ENCODE results near the gene CEP164. TPM values are rescaled to one million over a fixed set of nuclear protein-coding genes. Genes with fewer than 3 reads are reported as not detected.

The CEP164 gene
- total RNA-seq, 1 donor from 2014 or later: 20.3 TPM

DNA sequence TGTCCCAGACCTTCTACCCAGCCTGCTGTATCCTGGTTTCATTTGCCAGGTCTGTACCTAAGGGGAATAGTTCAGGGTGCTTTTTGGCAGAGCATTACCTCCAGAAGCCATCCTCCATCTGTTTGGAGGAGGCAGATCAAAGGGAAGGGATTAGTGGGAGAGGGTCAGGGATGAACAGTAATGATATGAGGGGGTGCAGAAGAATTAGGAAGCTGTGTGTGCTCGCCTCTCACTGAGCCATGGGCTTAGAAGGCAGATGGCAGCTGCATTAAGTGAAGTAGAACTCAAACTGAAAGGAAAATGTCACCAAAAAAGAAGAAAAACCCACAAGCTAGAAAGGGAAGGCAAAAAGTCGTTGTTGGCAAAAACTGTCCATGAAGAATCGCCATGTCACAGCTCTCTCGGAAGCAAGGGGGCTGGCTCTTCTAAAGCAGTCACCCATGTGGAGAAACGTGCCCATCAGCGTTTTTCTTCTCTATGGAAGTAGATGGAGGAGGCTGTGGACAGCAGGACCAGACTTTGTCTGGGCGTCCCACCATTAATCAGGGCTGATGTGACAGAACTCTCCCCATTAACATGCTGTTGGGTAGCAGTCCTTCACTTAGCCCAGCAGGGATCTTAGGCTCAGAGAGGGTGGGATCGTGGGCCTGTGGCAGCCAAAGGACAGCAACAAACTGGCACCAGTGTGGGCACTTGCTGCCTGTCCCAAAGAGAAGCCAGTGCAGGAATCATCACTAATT, 46.8 kb downstream of the CEP164 start:
- peaks cover 21% of the 10 kb centered on the region for H3K36me3 ChIP-seq (ENCODE audit: control insufficient read depth, insufficient read depth, low read length)
- DNase-seq (ENCODE audit: low read depth): no peak
- H3K27me3 ChIP-seq (ENCODE audit: control insufficient read depth, insufficient read depth, low read length): no peaks in the 10 kb centered on the region
- TF ChIP-seq CTCF (IDR thresholded peaks at IDR 0.05; ENCODE audit: insufficient read depth, low read length, severe bottlenecking): no peak
- peak; percentile 32 for FAIRE-seq
- no peak overlapping the region for H3K4me3 ChIP-seq (ENCODE audit: low read depth, low read length)

GRCh38 chr11:117375960-117376359, 48.3 kb downstream of the CEP164 start:
- FAIRE-seq: peak; percentile 7
- H3K4me3 ChIP-seq (ENCODE audit: low read depth, low read length): no peak overlapping the region
- H3K36me3 ChIP-seq (ENCODE audit: control insufficient read depth, insufficient read depth, low read length): peaks cover 26% of the 10 kb centered on the region
- TF ChIP-seq CTCF (IDR thresholded peaks at IDR 0.05; ENCODE audit: insufficient read depth, low read length, severe bottlenecking): no peak
- DNase-seq (ENCODE audit: low read depth): no peak
- no peaks in the 10 kb centered on the region for H3K27me3 ChIP-seq (ENCODE audit: control insufficient read depth, insufficient read depth, low read length)

GRCh38 chr11:117376517-117376916, 48.9 kb downstream of the CEP164 start:
- H3K27me3 ChIP-seq (ENCODE audit: control insufficient read depth, insufficient read depth, low read length): no peaks in the 10 kb centered on the region
- DNase-seq (ENCODE audit: low read depth) (no peak), FAIRE-seq (no peak)
- no peak for TF ChIP-seq CTCF (IDR thresholded peaks at IDR 0.05; ENCODE audit: insufficient read depth, low read length, severe bottlenecking)
- H3K4me3 ChIP-seq (ENCODE audit: low read depth, low read length): no peak overlapping the region
- peaks cover 24% of the 10 kb centered on the region for H3K36me3 ChIP-seq (ENCODE audit: control insufficient read depth, insufficient read depth, low read length)

DNA sequence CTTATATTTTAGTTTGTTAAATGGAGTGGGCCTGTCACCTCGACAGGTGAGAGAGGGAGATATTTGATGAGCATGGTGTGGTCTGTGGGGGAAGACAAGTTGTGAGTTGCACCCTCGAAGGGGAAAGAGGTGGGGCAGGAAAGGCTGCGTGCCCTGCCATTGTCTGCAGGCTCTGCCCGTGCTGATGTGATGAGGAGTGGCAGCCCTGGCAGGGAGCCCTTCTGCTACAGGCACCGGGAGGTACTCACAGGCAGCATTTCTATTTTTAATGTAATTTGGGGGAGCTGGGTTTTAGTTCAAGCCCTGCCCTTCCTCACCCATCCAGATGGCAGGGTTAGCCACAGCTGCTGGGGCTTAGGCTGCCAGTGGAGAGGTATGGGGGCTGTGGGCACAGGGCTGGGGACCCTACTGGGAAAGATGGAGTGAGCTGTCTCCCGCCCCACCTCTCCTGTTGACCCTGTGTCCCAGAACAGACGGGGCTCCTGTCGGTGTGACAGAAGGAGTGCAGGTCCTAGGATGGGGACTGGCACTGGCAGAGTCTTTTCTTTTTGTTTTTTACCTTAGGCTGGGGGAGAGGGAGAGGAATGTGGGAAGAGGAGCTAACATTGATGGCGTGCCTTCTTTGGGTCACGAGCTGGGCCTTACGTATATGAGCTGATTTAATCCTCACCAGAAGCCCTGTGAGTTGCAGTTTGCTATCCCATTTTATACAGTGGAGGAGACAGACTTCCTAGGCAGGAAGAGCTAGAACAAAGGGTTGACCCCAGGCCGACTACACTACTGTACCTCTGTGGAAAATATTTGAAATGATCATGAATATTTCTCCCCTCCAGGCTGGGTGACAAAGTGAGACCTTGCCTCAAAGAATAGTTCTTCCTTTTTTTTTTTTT, 51.6 kb downstream of the CEP164 start:
- Histone ChIP-seq H3K4me3 (ENCODE audit: low read depth, low read length) (no peak overlapping the region), H3K36me3 (ENCODE audit: control insufficient read depth, insufficient read depth, low read length) (peaks cover 24% of the 10 kb centered on the region), H3K27me3 (ENCODE audit: control insufficient read depth, insufficient read depth, low read length) (no peaks in the 10 kb centered on the region)
- FAIRE-seq (no peak), DNase-seq (ENCODE audit: low read depth) (peak; percentile 2)
- no peak for TF ChIP-seq CTCF (IDR thresholded peaks at IDR 0.05; ENCODE audit: insufficient read depth, low read length, severe bottlenecking)

DNA sequence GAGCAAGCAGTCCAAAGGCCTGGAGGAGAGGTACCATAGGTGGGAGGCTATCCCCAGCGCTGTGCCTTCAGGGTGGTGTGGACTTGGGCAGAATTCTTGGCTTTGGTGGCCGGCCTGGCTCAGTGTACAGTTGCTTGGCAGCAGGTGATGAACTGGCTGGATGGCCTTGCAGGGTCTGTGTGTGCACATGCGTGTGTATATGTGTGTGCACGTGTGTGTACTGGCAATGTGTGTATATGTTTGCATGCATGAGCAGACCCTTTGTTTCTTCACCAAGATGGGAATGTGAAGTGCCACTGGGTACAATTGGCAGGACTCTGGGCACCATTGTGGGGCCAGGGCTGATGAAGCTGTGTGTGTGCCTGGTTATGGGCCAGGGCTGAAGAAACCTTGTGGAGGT, 53.0 kb downstream of the CEP164 start:
- H3K4me3 ChIP-seq (ENCODE audit: low read depth, low read length): no peak overlapping the region
- FAIRE-seq (peak; percentile 89), DNase-seq (ENCODE audit: low read depth) (no peak)
- no peak for TF ChIP-seq CTCF (IDR thresholded peaks at IDR 0.05; ENCODE audit: insufficient read depth, low read length, severe bottlenecking)
- H3K36me3 ChIP-seq (ENCODE audit: control insufficient read depth, insufficient read depth, low read length): peaks cover 18% of the 10 kb centered on the region
- no peaks in the 10 kb centered on the region for H3K27me3 ChIP-seq (ENCODE audit: control insufficient read depth, insufficient read depth, low read length)

All from bronchial epithelial cell (primary cell).